ENCODE measurements around the gene RTN4IP1.

RTN4IP1 gene

DNA sequence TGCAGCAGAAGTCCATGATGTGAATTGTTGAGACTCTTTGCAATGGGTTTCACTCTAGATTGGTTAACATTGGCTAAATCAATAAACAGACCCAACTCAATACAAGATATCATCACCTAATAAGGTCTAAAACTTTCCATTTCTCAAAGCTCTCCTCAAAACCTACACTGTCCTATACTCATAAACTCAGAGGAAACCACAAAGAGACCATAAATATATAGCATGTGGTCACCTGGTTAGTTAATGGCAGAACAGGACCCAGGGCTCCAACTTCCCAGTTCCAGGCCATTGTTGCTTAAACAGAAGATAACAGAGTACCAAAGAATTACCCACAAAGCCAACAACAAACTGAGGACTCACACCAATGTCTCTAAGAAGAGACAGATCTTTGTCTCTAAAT lies 12.0 kb downstream of the RTN4IP1 start:
- H3K27ac ChIP-seq, result no peak overlapping the region
- TF ChIP-seq, protein P1, sequence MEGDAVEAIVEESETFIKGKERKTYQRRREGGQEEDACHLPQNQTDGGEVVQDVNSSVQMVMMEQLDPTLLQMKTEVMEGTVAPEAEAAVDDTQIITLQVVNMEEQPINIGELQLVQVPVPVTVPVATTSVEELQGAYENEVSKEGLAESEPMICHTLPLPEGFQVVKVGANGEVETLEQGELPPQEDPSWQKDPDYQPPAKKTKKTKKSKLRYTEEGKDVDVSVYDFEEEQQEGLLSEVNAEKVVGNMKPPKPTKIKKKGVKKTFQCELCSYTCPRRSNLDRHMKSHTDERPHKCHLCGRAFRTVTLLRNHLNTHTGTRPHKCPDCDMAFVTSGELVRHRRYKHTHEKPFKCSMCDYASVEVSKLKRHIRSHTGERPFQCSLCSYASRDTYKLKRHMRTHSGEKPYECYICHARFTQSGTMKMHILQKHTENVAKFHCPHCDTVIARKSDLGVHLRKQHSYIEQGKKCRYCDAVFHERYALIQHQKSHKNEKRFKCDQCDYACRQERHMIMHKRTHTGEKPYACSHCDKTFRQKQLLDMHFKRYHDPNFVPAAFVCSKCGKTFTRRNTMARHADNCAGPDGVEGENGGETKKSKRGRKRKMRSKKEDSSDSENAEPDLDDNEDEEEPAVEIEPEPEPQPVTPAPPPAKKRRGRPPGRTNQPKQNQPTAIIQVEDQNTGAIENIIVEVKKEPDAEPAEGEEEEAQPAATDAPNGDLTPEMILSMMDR (conservative IDR thresholded peaks at IDR 0.05), result no peak

DNA sequence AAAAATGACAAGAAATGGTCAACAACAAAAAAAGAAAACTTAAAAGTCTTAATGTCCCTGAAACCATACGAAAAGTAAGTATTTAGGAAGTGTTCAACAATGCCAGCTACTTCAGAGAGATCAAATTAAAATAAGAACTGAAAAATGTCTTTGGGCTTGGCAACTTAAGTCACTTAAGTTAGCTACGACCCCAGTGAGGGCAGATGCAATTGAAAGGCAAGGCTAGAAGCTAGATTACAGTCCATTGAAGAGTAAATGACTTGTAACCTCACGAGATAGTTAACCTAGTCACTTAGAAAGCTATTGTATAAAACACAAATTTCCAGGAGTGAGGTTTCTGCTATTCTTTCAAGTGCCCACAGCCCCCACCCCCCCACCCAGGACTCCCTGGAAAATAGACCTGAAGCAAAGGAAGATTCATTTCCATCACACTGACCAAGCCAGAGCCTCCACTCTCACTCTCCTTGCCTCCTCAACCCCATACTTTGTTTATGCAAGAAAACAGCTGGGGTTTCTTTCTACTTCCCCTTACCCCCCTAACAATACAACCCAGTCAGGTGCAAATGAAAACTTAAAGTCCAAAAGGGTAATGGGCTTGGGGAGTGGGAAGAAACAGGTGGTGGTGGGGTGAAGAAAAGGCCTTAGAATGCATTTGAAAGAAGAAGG lies 14.6 kb downstream of the RTN4IP1 start:
- H3K27ac ChIP-seq, result no peak overlapping the region
- TF ChIP-seq, protein P1 (conservative IDR thresholded peaks at IDR 0.05), result no peak

DNA sequence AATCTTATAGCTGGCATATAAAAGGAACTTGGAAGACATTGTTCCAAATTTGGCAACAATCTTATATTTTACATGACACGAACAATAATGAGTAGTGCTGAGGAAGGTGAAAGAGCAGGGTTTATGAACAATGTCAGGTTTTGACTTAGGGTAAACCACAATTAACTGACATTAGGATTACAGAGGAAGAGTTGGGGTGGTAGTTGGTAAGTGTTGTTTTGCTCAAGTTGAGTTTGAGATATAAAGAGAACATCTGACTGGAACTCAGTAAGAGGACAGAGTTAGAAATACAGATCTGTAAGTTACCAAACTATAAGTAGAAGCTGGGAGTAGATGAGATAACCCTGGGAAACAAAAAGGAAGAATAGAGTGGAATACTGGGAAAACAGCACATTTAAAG lies 15.1 kb downstream of the RTN4IP1 start:
- TF ChIP-seq, protein P1 (conservative IDR thresholded peaks at IDR 0.05), result no peak
- no peak overlapping the region for H3K27ac ChIP-seq

DNA sequence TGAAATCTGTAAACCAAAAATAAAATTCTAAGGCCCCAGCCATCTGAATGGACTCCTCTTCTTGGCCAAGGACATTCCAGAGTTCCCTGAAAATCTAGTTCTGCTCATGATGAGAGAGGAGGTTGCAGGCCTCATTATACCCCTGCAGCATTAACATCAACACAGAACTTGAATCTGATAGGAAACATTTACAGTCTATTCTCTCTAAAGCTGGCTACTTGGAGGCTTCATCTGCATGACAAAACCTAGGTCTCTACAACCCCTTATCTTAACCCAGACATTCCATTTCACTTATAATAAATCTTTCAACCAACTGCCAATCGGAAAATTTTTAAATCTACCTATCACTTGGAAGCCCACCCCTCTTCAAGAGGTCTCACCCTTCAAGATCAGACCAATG lies 15.7 kb downstream of the RTN4IP1 start:
- TF ChIP-seq, protein P1 (conservative IDR thresholded peaks at IDR 0.05), result no peak
- H3K27ac ChIP-seq, result no peak overlapping the region

DNA sequence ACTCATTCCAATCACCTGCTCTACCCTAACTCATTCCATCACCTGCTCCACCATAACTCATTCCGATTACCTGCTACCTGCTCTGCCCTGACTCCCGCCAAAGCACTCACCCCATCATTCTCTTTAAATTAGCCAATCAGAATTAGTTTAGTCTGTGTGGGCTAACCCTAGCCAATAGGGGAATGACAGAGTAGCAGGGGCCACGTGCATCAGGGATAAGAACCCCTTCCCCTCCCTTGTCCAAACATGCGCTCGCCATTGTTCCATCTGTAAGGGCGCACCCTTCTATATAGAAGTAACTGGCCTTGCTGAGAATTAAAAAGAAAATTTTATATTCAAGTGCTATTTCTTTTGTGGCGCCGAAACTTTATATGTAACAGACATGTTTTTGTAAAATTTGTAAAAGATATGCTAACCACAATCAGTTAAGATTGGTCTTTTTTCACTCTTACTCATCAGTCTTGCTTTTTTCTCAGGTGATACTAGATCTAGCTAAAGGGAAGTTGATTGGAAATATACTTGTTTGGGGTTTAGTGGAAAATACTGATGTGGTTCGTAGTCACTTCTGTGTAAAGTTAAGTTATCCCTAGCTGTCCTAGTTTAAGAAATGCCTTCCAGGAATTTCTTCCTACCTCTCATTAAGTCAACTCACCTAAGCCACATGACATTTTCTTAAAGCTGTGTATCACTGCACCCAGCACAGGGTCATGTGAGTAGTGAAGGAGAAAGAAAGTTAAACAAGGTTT lies 16.5 kb downstream of the RTN4IP1 start:
- TF ChIP-seq, protein P1 (conservative IDR thresholded peaks at IDR 0.05), result no peak
- no peak overlapping the region for H3K27ac ChIP-seq

DNA sequence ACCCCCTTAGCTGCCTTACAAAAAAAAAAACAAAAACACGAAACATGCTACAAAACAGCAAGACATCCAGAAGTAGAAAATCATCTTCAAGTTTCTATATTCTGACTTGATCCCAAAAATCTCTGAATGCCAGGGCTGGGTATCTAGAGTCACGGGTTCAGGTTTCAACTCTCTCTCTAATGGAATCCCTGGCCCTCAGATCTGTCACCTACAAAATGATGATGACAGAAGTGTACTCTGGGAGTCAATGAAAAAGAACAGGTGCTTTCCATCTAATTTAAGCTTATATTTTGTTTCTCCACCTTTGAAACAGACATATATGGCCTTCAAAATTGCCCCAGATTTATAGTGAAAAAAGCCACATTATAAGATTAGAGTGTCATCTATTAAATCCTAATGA lies 18.3 kb downstream of the RTN4IP1 start:
- TF ChIP-seq, protein P1 (conservative IDR thresholded peaks at IDR 0.05), result no peak
- no peak overlapping the region for H3K27ac ChIP-seq

DNA sequence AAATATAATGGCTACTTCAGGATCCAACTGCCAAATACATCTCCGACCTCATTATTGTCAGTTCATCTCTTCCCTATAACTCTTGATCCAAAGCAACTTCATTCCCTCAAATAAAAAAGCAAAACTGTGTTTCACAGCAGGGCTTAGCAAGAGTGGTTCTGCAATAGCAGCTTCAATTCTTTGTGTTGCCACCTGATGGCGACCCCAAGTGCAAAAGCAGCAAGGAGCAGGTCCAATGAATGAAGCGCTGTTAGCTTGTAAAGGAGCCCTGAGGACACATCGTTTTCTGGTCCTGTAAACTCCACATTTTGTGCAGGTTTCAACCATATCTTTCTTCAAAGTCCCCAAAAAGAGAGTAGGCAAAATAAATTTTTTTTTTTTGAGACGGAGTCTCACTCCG lies 19.6 kb downstream of the RTN4IP1 start:
- H3K27ac ChIP-seq, result no peak overlapping the region
- TF ChIP-seq, protein P1 (conservative IDR thresholded peaks at IDR 0.05), result peak; percentile 62

All from VCaP (cell line).